Astrocyte of the spinal cord (primary cell): ENCODE measurements around the gene TFG.

Experiments
- DNase-seq: peaks from one replicate; pipeline ENCODE4 v3.0.0; 2011; ENCODE audit warnings: low read depth, low spot score
- H3K4me3 ChIP-seq: 2 replicates; pipeline ENCODE4 v1.5.1; 2011; ENCODE audit warnings: low read depth, mild to moderate bottlenecking, low read length, moderate library complexity
- in situ Hi-C: cut with HindIII; loops from 2 replicates; pipeline ENCODE4 v1.10.0; 2017; ENCODE audit warnings: low sequenced_read_pairs
- TF ChIP-seq, protein P1 (sequence below): IDR thresholded peaks from 2 replicates; pipeline ENCODE4 v1.5.1; 2012; ENCODE audit warnings: low read depth, mild to moderate bottlenecking, low read length, inconsistent platforms

The TFG gene

GRCh38 chr3:100780071-100780622 lies 70.9 kb downstream of the TFG start:
- TF ChIP-seq, protein P1, sequence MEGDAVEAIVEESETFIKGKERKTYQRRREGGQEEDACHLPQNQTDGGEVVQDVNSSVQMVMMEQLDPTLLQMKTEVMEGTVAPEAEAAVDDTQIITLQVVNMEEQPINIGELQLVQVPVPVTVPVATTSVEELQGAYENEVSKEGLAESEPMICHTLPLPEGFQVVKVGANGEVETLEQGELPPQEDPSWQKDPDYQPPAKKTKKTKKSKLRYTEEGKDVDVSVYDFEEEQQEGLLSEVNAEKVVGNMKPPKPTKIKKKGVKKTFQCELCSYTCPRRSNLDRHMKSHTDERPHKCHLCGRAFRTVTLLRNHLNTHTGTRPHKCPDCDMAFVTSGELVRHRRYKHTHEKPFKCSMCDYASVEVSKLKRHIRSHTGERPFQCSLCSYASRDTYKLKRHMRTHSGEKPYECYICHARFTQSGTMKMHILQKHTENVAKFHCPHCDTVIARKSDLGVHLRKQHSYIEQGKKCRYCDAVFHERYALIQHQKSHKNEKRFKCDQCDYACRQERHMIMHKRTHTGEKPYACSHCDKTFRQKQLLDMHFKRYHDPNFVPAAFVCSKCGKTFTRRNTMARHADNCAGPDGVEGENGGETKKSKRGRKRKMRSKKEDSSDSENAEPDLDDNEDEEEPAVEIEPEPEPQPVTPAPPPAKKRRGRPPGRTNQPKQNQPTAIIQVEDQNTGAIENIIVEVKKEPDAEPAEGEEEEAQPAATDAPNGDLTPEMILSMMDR = no peak
- in situ Hi-C loops = no loop called here
- no peak overlapping the region for H3K4me3 ChIP-seq
- DNase-seq = peak; percentile 28

- in situ Hi-C loops = no loop called here
- peak; percentile 23 for DNase-seq
- no peak overlapping the region for H3K4me3 ChIP-seq
- TF ChIP-seq, protein P1 = no peak
Observed at GRCh38 chr3:100781301-100781700, 72.0 kb downstream of the TFG start.

GRCh38 chr3:100782348-100782747 lies 73.1 kb downstream of the TFG start:
- DNase-seq = no peak
- TF ChIP-seq, protein P1 = no peak
- no peak overlapping the region for H3K4me3 ChIP-seq
- in situ Hi-C loops = no loop called here

- in situ Hi-C loops = no loop called here
- no peak overlapping the region for H3K4me3 ChIP-seq
- TF ChIP-seq, protein P1 = no peak
- no peak for DNase-seq
Observed at GRCh38 chr3:100782906-100783305, 73.6 kb downstream of the TFG start.

GRCh38 chr3:100783619-100784018 lies 74.3 kb downstream of the TFG start:
- in situ Hi-C loops = no loop called here
- H3K4me3 ChIP-seq = no peak overlapping the region
- TF ChIP-seq, protein P1 = no peak
- DNase-seq = no peak

GRCh38 chr3:100789579-100789978 lies 80.3 kb downstream of the TFG start:
- no peak overlapping the region for H3K4me3 ChIP-seq
- in situ Hi-C loops = no loop called here
- TF ChIP-seq, protein P1 = no peak
- DNase-seq = no peak

GRCh38 chr3:100796556-100796955 lies 87.3 kb downstream of the TFG start:
- no peak overlapping the region for H3K4me3 ChIP-seq
- in situ Hi-C loops = no loop called here
- TF ChIP-seq, protein P1 = peak; percentile 42
- peak; percentile 53 for DNase-seq
